HepG2 (cell line): ENCODE results near the gene RAB3D. TPM values are rescaled to one million over a fixed set of nuclear protein-coding genes. Genes with fewer than 3 reads are reported as not detected.

ENCODE experiments used
- CREB1 ChIP-seq, 2 experiments: fragments of 450-650 bp in 1 of 2; IDR thresholded peaks; 2 replicates each; pipeline ENCODE4 v1.6.1; 2016 to 2017; ENCODE audit warnings: control low read depth in 1 of 2, mild to moderate bottlenecking in 1 of 2, missing compliant biosample characterization in 1 of 2, missing genetic modification characterization in 1 of 2
- DR1 ChIP-seq: sonication (generic); formaldehyde crosslinking; IDR thresholded peaks from 2 replicates; pipeline ENCODE4 v1.8.0; 2021; ENCODE audit warnings: mild to moderate bottlenecking, missing genetic modification reagents, inconsistent platforms
- ELF1 ChIP-seq: sonication (generic); formaldehyde crosslinking; IDR thresholded peaks from 2 replicates; pipeline ENCODE4 v1.4.0; 2020; ENCODE audit warnings: missing genetic modification reagents
- ETV5 ChIP-seq: IDR thresholded peaks from 2 replicates; pipeline ENCODE4 v1.6.1; 2018; ENCODE audit warnings: missing biosample characterization, missing genetic modification reagents, inconsistent platforms, borderline replicate concordance
- GATAD1 ChIP-seq: IDR thresholded peaks from 2 replicates; pipeline ENCODE4 v1.6.1; 2016; ENCODE audit warnings: missing genetic modification reagents, missing compliant biosample characterization
- HIVEP1 ChIP-seq: sonication (generic); formaldehyde crosslinking; IDR thresholded peaks from 2 replicates; pipeline ENCODE4 v1.4.0; 2020; ENCODE audit warnings: mild to moderate bottlenecking, missing genetic modification reagents
- HNRNPK ChIP-seq: fragments of 200-400 bp; formaldehyde crosslinking; IDR thresholded peaks from 2 replicates; pipeline ENCODE4 v1.6.1; 2018; ENCODE audit warnings: low read length, low read depth, moderate library complexity, mild to moderate bottlenecking; ENCODE audit not compliant: poor library complexity, severe bottlenecking
- IRF9 ChIP-seq: sonication (generic); formaldehyde crosslinking; IDR thresholded peaks from 2 replicates; pipeline ENCODE4 v1.8.0; 2022; ENCODE audit warnings: missing genetic modification reagents, mild to moderate bottlenecking, borderline replicate concordance
- JUND ChIP-seq: sonication (generic); formaldehyde crosslinking; IDR thresholded peaks from 2 replicates; pipeline ENCODE4 v1.8.0; 2022; ENCODE audit warnings: mild to moderate bottlenecking, missing genetic modification reagents
- KLF6 ChIP-seq: IDR thresholded peaks from 2 replicates; pipeline ENCODE4 v1.8.0; 2016; ENCODE audit warnings: missing biosample characterization, missing genetic modification reagents
- MAF1 ChIP-seq: sonication (generic); formaldehyde crosslinking; IDR thresholded peaks from 2 replicates; pipeline ENCODE4 v1.5.0; 2020; ENCODE audit warnings: missing genetic modification reagents, borderline replicate concordance
- MAX ChIP-seq: IDR thresholded peaks from 2 replicates; pipeline ENCODE4 v1.6.1; 2012; ENCODE audit warnings: inconsistent platforms
- PHF5A ChIP-seq: IDR thresholded peaks from one replicate; pipeline ENCODE4 v1.6.1; 2018; ENCODE audit warnings: low read depth, missing genetic modification reagents; ENCODE audit not compliant: unreplicated experiment
- SMYD3 ChIP-seq: sonication (generic); formaldehyde crosslinking; IDR thresholded peaks from 2 replicates; pipeline ENCODE4 v1.8.1; 2023; ENCODE audit warnings: mild to moderate bottlenecking, missing genetic modification reagents
- TBL1XR1 ChIP-seq: fragments of 150-350 bp; IDR thresholded peaks from 2 replicates; pipeline ENCODE4 v1.6.1; 2014; ENCODE audit warnings: borderline replicate concordance, low read length; ENCODE audit not compliant: partially characterized antibody
- TBX2 ChIP-seq: sonication (generic); formaldehyde crosslinking; IDR thresholded peaks from 2 replicates; pipeline ENCODE4 v1.5.0; 2020; ENCODE audit warnings: missing genetic modification reagents, mild to moderate bottlenecking, borderline replicate concordance
- TFDP1 ChIP-seq: IDR thresholded peaks from 2 replicates; pipeline ENCODE4 v1.6.1; 2016; ENCODE audit warnings: missing compliant biosample characterization, missing genetic modification reagents, borderline replicate concordance
- THAP11 ChIP-seq: IDR thresholded peaks from 2 replicates; pipeline ENCODE4 v1.6.1; 2016; ENCODE audit warnings: missing biosample characterization, missing genetic modification reagents
- YEATS2 ChIP-seq: sonication (generic); formaldehyde crosslinking; IDR thresholded peaks from 2 replicates; pipeline ENCODE4 v1.4.0; 2020; ENCODE audit warnings: missing genetic modification reagents, borderline replicate concordance
- ZFP41 ChIP-seq: sonication (generic); formaldehyde crosslinking; IDR thresholded peaks from 2 replicates; pipeline ENCODE4 v1.4.0; 2020; ENCODE audit warnings: mild to moderate bottlenecking, missing genetic modification reagents, borderline replicate concordance
- ZNF256 ChIP-seq: sonication (generic); formaldehyde crosslinking; conservative IDR thresholded peaks from 2 replicates; pipeline ENCODE4 v1.4.0; 2020; ENCODE audit warnings: missing genetic modification reagents
- ZNF329 ChIP-seq: sonication (generic); formaldehyde crosslinking; IDR thresholded peaks from 2 replicates; pipeline ENCODE4 v1.9.0; 2021; ENCODE audit warnings: low read depth, mild to moderate bottlenecking, missing genetic modification reagents
- ZNF335 ChIP-seq: sonication (generic); formaldehyde crosslinking; IDR thresholded peaks from 2 replicates; pipeline ENCODE4 v1.4.0; 2020; ENCODE audit warnings: missing genetic modification reagents
- ZNF350 ChIP-seq: sonication (generic); formaldehyde crosslinking; IDR thresholded peaks from 2 replicates; pipeline ENCODE4 v1.4.0; 2020; ENCODE audit warnings: mild to moderate bottlenecking, low read depth, missing genetic modification reagents, borderline replicate concordance
- ZNF441 ChIP-seq: sonication (generic); formaldehyde crosslinking; IDR thresholded peaks from 2 replicates; pipeline ENCODE4 v1.7.0; 2021; ENCODE audit warnings: missing genetic modification reagents, borderline replicate concordance
- ZNF510 ChIP-seq: sonication (generic); formaldehyde crosslinking; IDR thresholded peaks from 2 replicates; pipeline ENCODE4 v1.4.0; 2020; ENCODE audit warnings: low read depth, mild to moderate bottlenecking, missing genetic modification reagents
- ZNF569 ChIP-seq: sonication (generic); formaldehyde crosslinking; IDR thresholded peaks from 2 replicates; pipeline ENCODE4 v1.5.0; 2020; ENCODE audit warnings: mild to moderate bottlenecking, missing genetic modification reagents, moderate library complexity, borderline replicate concordance
- ZNF792 ChIP-seq: IDR thresholded peaks from 2 replicates; pipeline ENCODE4 v1.6.1; 2016
- ZSCAN12 ChIP-seq: sonication (generic); formaldehyde crosslinking; IDR thresholded peaks from 2 replicates; pipeline ENCODE4 v1.9.0; 2021; ENCODE audit warnings: mild to moderate bottlenecking, missing genetic modification reagents
- polyA plus RNA-seq, 8 experiments: library from polyadenylated mRNA; depleted of rRNA in 3 of 8; stranded (reverse) in 7 of 8; unstranded in 1 of 8; fragments of >200 nt; fragmentation: Illumina TruSeq in 4 of 8; extraction: Trizol in 4 of 8; gene quantifications; 2 replicates each; pipeline versions ENCODE4 v1.2.1 to v1.2.3, GENCODE V29; 2011 to 2016; ENCODE audit warnings: low read depth in 4 of 8, missing spikeins in 1 of 8, mixed read lengths in 1 of 8; ENCODE audit not compliant: insufficient read depth in 1 of 8
- total RNA-seq, 5 experiments: library from RNA; depleted of rRNA; stranded (reverse); fragments of >200 nt; fragmentation: Illumina TruSeq; extraction: Trizol; gene quantifications; 2 replicates each; pipeline ENCODE4 v1.2.3, GENCODE V29; 2016; ENCODE audit warnings: low read depth in 1 of 5

The RAB3D gene
- total and polyA plus RNA-seq, 2 of the 13 experiments (the other 11 are each of a cell fraction or from before 2014, with no cell fraction given) = 2.0 to 16.1 TPM

- TF ChIP-seq KLF6 (CRISPR knock-in tag) (0 out of 2 replicates have a peak, but pooled peaks have one; percentile 31), ZNF335 (CRISPR knock-in tag) (no peak), ETV5 (CRISPR knock-in tag) (peak; percentile 75; the same call in 1 of the 2 replicates), ZNF329 (CRISPR knock-in tag) (no peak), DR1 (CRISPR knock-in tag) (no peak), TFDP1 (CRISPR knock-in tag) (no peak), PHF5A (CRISPR knock-in tag) (peak; percentile 57), MAF1 (no peak), TBL1XR1 (no peak), SMYD3 (CRISPR knock-in tag) (no peak), ZFP41 (CRISPR knock-in tag) (no peak), ZNF510 (no peak), ELF1 (CRISPR knock-in tag) (no peak), ZSCAN12 (CRISPR knock-in tag) (no peak), HNRNPK (peak; percentile 49), CREB1 (IDR thresholded peaks at IDR 0.05) (no peak), CREB1 (CRISPR knock-in tag; IDR thresholded peaks at IDR 0.05) (peak; percentile 27; the same call in 1 of the 2 replicates), GATAD1 (CRISPR knock-in tag) (0 out of 2 replicates have a peak, but pooled peaks have one; percentile 43), HIVEP1 (peak; percentile 50), MAX (peak; percentile 17; the same call in 1 of the 2 replicates), JUND (CRISPR knock-in tag) (no peak), ZNF569 (CRISPR knock-in tag) (no peak), ZNF256 (CRISPR knock-in tag) (no peak), TBX2 (CRISPR knock-in tag) (peak; percentile 60), IRF9 (peak; percentile 42; the same call in 1 of the 2 replicates), THAP11 (peak; percentile 43), ZNF441 (CRISPR knock-in tag) (no peak), ZNF350 (CRISPR knock-in tag) (0 out of 2 replicates have a peak, but pooled peaks have one; percentile 27), ZNF792 (no peak), YEATS2 (CRISPR knock-in tag) (peak; percentile 53; the same call in 1 of the 2 replicates)
Observed at GRCh38 chr19:11293433-11294389, 45.7 kb downstream of the RAB3D start (continued).
